Renal cortical epithelial cell (primary cell): ENCODE data around the gene INPP4B. TPM values are rescaled to one million over a fixed set of nuclear protein-coding genes. Genes with fewer than 3 reads are reported as not detected.
"Not testable (repeated sequence)": the region's sequence is repeated elsewhere in the genome, so short reads cannot be mapped to it uniquely, and the experiment has no call there.

Experiments used
- DNase-seq: peaks from one replicate; pipeline ENCODE4 v3.0.0-alpha.2; 2011; ENCODE audit warnings: low read depth
- total RNA-seq: library from RNA; depleted of rRNA; stranded (reverse); fragments of >200 nt; gene quantifications from 2 replicates; pipeline ENCODE4 v1.2.3, GENCODE V29; 2014

The INPP4B gene
- total RNA-seq, 1 donor from 2014 or later: 16.6 TPM

- DNase-seq: no peak
Measured at GRCh38 chr4:142413485-142413884, 432.6 kb downstream of the INPP4B start.

- no peak for DNase-seq
Measured at GRCh38 chr4:142411993-142412392, 434.1 kb downstream of the INPP4B start.

GRCh38 chr4:142408003-142408441 lies 438.1 kb downstream of the INPP4B start:
- peak; percentile 72 for DNase-seq

- DNase-seq: peak; percentile 11
Measured at GRCh38 chr4:142407596-142407995, 438.5 kb downstream of the INPP4B start.

- DNase-seq: no peak
Measured at GRCh38 chr4:142406917-142407501, 439.1 kb downstream of the INPP4B start.

GRCh38 chr4:142406499-142406835 lies 439.6 kb downstream of the INPP4B start:
- no peak for DNase-seq

GRCh38 chr4:142405695-142406498 lies 440.2 kb downstream of the INPP4B start:
- peak; percentile 57 for DNase-seq

- DNase-seq: peak; percentile 93
Measured at GRCh38 chr4:142405021-142405694, 440.9 kb downstream of the INPP4B start.

- peak; percentile 53 for DNase-seq
Measured at GRCh38 chr4:142404191-142404611, 441.9 kb downstream of the INPP4B start.

GRCh38 chr4:142402900-142403299 lies 443.2 kb downstream of the INPP4B start:
- DNase-seq: peak; percentile 51

GRCh38 chr4:142402156-142402555 lies 443.9 kb downstream of the INPP4B start:
- DNase-seq: no peak

- DNase-seq: not testable (repeated sequence)
Measured at GRCh38 chr4:142397364-142397991, 448.6 kb downstream of the INPP4B start.

- peak; percentile 73 for DNase-seq
Measured at GRCh38 chr4:142396279-142396678, 449.8 kb downstream of the INPP4B start.

GRCh38 chr4:142393127-142393526 lies 453.0 kb downstream of the INPP4B start:
- no peak for DNase-seq

GRCh38 chr4:142386856-142387255 lies 459.2 kb downstream of the INPP4B start:
- DNase-seq: no peak

- no peak for DNase-seq
Measured at GRCh38 chr4:142386449-142386848, 459.7 kb downstream of the INPP4B start.

- DNase-seq: peak; percentile 87
Measured at GRCh38 chr4:142383800-142384470, 462.2 kb downstream of the INPP4B start.

GRCh38 chr4:142383354-142383753 lies 462.7 kb downstream of the INPP4B start:
- no peak for DNase-seq

- no peak for DNase-seq
Measured at GRCh38 chr4:142380052-142380602, 466.0 kb downstream of the INPP4B start.

GRCh38 chr4:142379277-142380051 lies 466.6 kb downstream of the INPP4B start:
- DNase-seq: peak; percentile 92

GRCh38 chr4:142378179-142378578 lies 467.9 kb downstream of the INPP4B start:
- no peak for DNase-seq
